ENCODE measurements around the gene RGL4. TPM values are rescaled to one million over a fixed set of nuclear protein-coding genes. Genes with fewer than 3 reads are reported as not detected.

The RGL4 gene
- total and polyA plus RNA-seq, 8 donors = 0.15 to 5.8 (median 4.4) TPM

- DNase-seq (no peak), ATAC-seq (no peak)
- Histone ChIP-seq H3K9me3 (no peaks in the 10 kb centered on the region), H3K4me1 (no peaks in the 10 kb centered on the region), H3K4me3 (no peak overlapping the region), H3K27me3 (no peaks in the 10 kb centered on the region), H3K36me3 (peaks cover 0 to 94% of the 10 kb centered on the region in 2 donors), H3K27ac (no peak overlapping the region)
- TF ChIP-seq, protein P1, sequence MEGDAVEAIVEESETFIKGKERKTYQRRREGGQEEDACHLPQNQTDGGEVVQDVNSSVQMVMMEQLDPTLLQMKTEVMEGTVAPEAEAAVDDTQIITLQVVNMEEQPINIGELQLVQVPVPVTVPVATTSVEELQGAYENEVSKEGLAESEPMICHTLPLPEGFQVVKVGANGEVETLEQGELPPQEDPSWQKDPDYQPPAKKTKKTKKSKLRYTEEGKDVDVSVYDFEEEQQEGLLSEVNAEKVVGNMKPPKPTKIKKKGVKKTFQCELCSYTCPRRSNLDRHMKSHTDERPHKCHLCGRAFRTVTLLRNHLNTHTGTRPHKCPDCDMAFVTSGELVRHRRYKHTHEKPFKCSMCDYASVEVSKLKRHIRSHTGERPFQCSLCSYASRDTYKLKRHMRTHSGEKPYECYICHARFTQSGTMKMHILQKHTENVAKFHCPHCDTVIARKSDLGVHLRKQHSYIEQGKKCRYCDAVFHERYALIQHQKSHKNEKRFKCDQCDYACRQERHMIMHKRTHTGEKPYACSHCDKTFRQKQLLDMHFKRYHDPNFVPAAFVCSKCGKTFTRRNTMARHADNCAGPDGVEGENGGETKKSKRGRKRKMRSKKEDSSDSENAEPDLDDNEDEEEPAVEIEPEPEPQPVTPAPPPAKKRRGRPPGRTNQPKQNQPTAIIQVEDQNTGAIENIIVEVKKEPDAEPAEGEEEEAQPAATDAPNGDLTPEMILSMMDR (IDR thresholded peaks at IDR 0.05) = no peak
- intact Hi-C loops (cut with DNase I) = no loop called here
Observed at GRCh38 chr22:23704829-23705228, 14.0 kb downstream of the RGL4 start.

DNA sequence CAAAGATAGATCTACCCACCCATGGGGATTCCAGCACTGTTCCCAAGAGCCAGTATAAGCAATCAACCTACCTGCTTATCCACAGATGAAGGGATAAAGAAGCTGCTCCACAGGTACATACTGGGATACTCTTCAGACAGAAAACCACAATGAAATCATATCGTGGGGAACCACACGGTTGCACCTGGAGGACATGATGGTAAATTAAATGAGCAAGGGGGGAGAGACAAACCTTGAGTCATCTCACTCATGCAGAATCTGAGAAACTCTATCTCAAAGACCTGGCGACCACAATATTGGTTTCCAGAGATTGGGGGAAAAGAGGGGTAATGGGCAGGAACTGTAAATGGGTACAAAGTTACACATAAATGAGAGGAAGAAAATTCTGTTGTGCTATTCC, 14.5 kb downstream of the RGL4 start:
- H3K4me3 ChIP-seq = no peak overlapping the region
- no peaks in the 10 kb centered on the region for H3K4me1 ChIP-seq
- no peak overlapping the region for H3K27ac ChIP-seq
- H3K36me3 ChIP-seq = peaks cover 0 to 94% of the 10 kb centered on the region in 2 donors
- no peaks in the 10 kb centered on the region for H3K27me3 ChIP-seq
- intact Hi-C loops (cut with DNase I) = no loop called here
- ATAC-seq (no peak), DNase-seq (no peak)
- no peaks in the 10 kb centered on the region for H3K9me3 ChIP-seq
- TF ChIP-seq, protein P1 (IDR thresholded peaks at IDR 0.05) = no peak

GRCh38 chr22:23708270-23708669, 17.5 kb downstream of the RGL4 start:
- Histone ChIP-seq H3K27ac (no peak overlapping the region), H3K4me3 (no peak overlapping the region), H3K36me3 (peaks cover 0 to 98% of the 10 kb centered on the region in 2 donors), H3K9me3 (no peaks in the 10 kb centered on the region), H3K4me1 (no peaks in the 10 kb centered on the region), H3K27me3 (no peaks in the 10 kb centered on the region)
- TF ChIP-seq, protein P1 (IDR thresholded peaks at IDR 0.05) = no peak
- intact Hi-C loops (cut with DNase I) = no loop called here
- ATAC-seq = no peak
- no peak for DNase-seq

DNA sequence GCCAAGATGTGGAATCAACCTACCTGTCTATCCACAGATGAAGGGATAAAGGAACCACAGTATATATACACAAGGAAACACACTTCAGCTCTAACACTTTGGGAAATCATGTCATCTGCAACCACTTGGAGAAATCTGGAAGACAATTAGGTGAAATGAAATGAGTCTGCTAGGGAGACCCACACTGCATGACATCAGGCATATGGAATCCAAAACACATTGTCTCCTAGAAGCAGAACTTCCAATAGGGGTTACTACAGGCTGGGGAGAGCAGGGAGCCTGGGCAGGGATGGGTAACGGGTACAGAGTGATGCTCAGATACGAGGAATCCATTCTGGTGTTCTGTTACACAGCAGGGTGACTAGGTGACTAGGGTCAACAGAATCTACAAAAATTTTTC, 18.3 kb downstream of the RGL4 start:
- H3K4me1 ChIP-seq = no peaks in the 10 kb centered on the region
- DNase-seq = no peak
- H3K27me3 ChIP-seq = no peaks in the 10 kb centered on the region
- H3K36me3 ChIP-seq = peaks cover 0 to 100% of the 10 kb centered on the region in 2 donors
- ATAC-seq = no peak
- intact Hi-C loops (cut with DNase I) = no loop called here
- no peaks in the 10 kb centered on the region for H3K9me3 ChIP-seq
- no peak overlapping the region for H3K4me3 ChIP-seq
- TF ChIP-seq, protein P1 (IDR thresholded peaks at IDR 0.05) = no peak
- no peak overlapping the region for H3K27ac ChIP-seq

GRCh38 chr22:23712256-23712655, 21.4 kb downstream of the RGL4 start:
- peaks cover 0 to 80% of the 10 kb centered on the region in 2 donors for H3K36me3 ChIP-seq
- no peak for ATAC-seq

More at GRCh38 chr22:23712256-23712655, 21.4 kb downstream of the RGL4 start:
- peaks cover 3 to 18% of the 10 kb centered on the region in 2 donors for H3K4me1 ChIP-seq
- intact Hi-C loops (cut with DNase I) = no loop called here
- no peaks in the 10 kb centered on the region for H3K27me3 ChIP-seq
- H3K4me3 ChIP-seq = no peak overlapping the region
- TF ChIP-seq, protein P1 (IDR thresholded peaks at IDR 0.05) = no peak
- DNase-seq = peak in 1 of 4 donors; percentile 50
- no peak overlapping the region for H3K27ac ChIP-seq
- H3K9me3 ChIP-seq = no peaks in the 10 kb centered on the region
